ENCODE measurements around the gene HNRNPH2.

GRCh38 chrX:101359966-101360365 lies 48.1 kb upstream of the HNRNPH2 start:
- no peak for TF ChIP-seq CTCF (conservative IDR thresholded peaks at IDR 0.05 in 1 of 2, IDR thresholded peaks at IDR 0.05 in 1 of 2; ENCODE audit: extremely low read depth in 1 of 2, insufficient read depth in 1 of 2, low read depth in 1 of 2, low read length in 2 of 2)
- TF ChIP-seq EZH2 (IDR thresholded peaks at IDR 0.05; ENCODE audit: borderline replicate concordance, low read length), result no peak
